Neuronal stem cell (in vitro differentiated cells): Measurements from ENCODE around the gene REST.

Experiments
- DNase-seq: peaks from one replicate; pipeline ENCODE4 v3.0.0-alpha.2; 2013; ENCODE audit warnings: low spot score
- H2AFZ ChIP-seq: one replicate; pipeline ENCODE4 v1.6.1; 2013; ENCODE audit warnings: mild to moderate bottlenecking, low read length, inconsistent platforms
- H2AK5ac ChIP-seq: 2 replicates; pipeline ENCODE4 v1.6.1; 2013; ENCODE audit warnings: low read depth, mild to moderate bottlenecking, inconsistent platforms, low read length, moderate library complexity, mixed read lengths
- H2BK120ac ChIP-seq: 2 replicates; pipeline ENCODE4 v1.6.1; 2013; ENCODE audit warnings: low read depth, mild to moderate bottlenecking, inconsistent platforms, low read length, moderate library complexity, mixed read lengths
- H2BK12ac ChIP-seq: one replicate; pipeline ENCODE4 v1.6.1; 2013; ENCODE audit warnings: low read length, inconsistent platforms
- H2BK15ac ChIP-seq: 2 replicates; pipeline ENCODE4 v1.6.1; 2013; ENCODE audit warnings: mild to moderate bottlenecking, low read length, inconsistent platforms, mixed read lengths
- H2BK5ac ChIP-seq: one replicate; pipeline ENCODE4 v1.6.1; 2013; ENCODE audit warnings: inconsistent platforms, mild to moderate bottlenecking, low read length, moderate library complexity
- H3K14ac ChIP-seq: one replicate; pipeline ENCODE4 v1.6.1; 2013; ENCODE audit warnings: low read length, inconsistent platforms
- H3K18ac ChIP-seq: 2 replicates; pipeline ENCODE4 v1.6.1; 2013; ENCODE audit warnings: low read length, inconsistent platforms
- H3K23ac ChIP-seq: 2 replicates; pipeline ENCODE4 v1.6.1; 2013; ENCODE audit warnings: low read depth, mild to moderate bottlenecking, mixed read lengths, low read length, inconsistent platforms; ENCODE audit not compliant: poor library complexity
- H3K27ac ChIP-seq: replicated peaks from 3 replicates; pipeline ENCODE4 v1.5.1; 2013; ENCODE audit warnings: low read length, inconsistent platforms
- H3K27me3 ChIP-seq, 3 experiments: 2 replicates each; pipeline ENCODE4 v1.6.1; 2013; ENCODE audit warnings: low read length in 3 of 3, mild to moderate bottlenecking in 2 of 3, inconsistent platforms in 1 of 3, low read depth in 1 of 3, mixed read lengths in 1 of 3, moderate library complexity in 1 of 3; ENCODE audit not compliant: control insufficient read depth in 3 of 3, insufficient read depth in 3 of 3
- H3K36me3 ChIP-seq, 2 donors: replicated peaks in 1 of 2; 2 replicates each; pipeline ENCODE4 v1.6.1; 2013; ENCODE audit warnings: low read length in 2 of 2; ENCODE audit not compliant: control insufficient read depth in 2 of 2, insufficient read depth in 2 of 2
- H3K4ac ChIP-seq: 2 replicates; pipeline ENCODE4 v1.6.1; 2013; ENCODE audit warnings: inconsistent platforms, mild to moderate bottlenecking, low read length, moderate library complexity
- H3K4me1 ChIP-seq, 2 donors: 1 replicate in 1 of 2; 2 replicates in 1 of 2; pipeline ENCODE4 v1.6.1; 2013; ENCODE audit warnings: low read length in 2 of 2, low read depth in 1 of 2; ENCODE audit not compliant: control insufficient read depth in 2 of 2, insufficient read depth in 1 of 2
- H3K4me2 ChIP-seq: one replicate; pipeline ENCODE4 v1.6.1; 2013; ENCODE audit warnings: mild to moderate bottlenecking, low read length, inconsistent platforms; ENCODE audit not compliant: insufficient read depth, poor library complexity, severe bottlenecking
- H3K4me3 ChIP-seq, 2 donors: 2 replicates each; pipeline ENCODE4 v1.5.1; 2013; ENCODE audit warnings: low read length in 2 of 2, mild to moderate bottlenecking in 2 of 2, inconsistent platforms in 1 of 2, moderate library complexity in 1 of 2
- H3K79me1 ChIP-seq: one replicate; pipeline ENCODE4 v1.6.1; 2013; ENCODE audit warnings: low read depth, mild to moderate bottlenecking, inconsistent platforms, low read length, moderate library complexity
- H3K9ac ChIP-seq: one replicate; pipeline ENCODE4 v1.6.1; 2013; ENCODE audit warnings: mild to moderate bottlenecking, low read depth, low read length, inconsistent platforms; ENCODE audit not compliant: poor library complexity
- H3K9me3 ChIP-seq, 2 donors: replicated peaks in 1 of 2; 2 replicates each; pipeline versions ENCODE3 to v1.6.1; 2013; ENCODE audit warnings: low read length in 2 of 2, mild to moderate bottlenecking in 2 of 2, inconsistent platforms in 1 of 2, low read depth in 1 of 2, mixed read lengths in 1 of 2, moderate library complexity in 1 of 2; ENCODE audit not compliant: control insufficient read depth in 2 of 2, insufficient read depth in 1 of 2
- H4K8ac ChIP-seq: one replicate; pipeline ENCODE4 v1.6.1; 2013; ENCODE audit warnings: low read depth, mild to moderate bottlenecking, inconsistent platforms, low read length, moderate library complexity
- H4K91ac ChIP-seq: one replicate; pipeline ENCODE4 v1.6.1; 2013; ENCODE audit warnings: low read length, low read depth, mild to moderate bottlenecking, inconsistent platforms; ENCODE audit not compliant: poor library complexity
- WGBS, 2 donors: extraction: QIAGEN DNeasy Blood & Tissue Kit; methylation state at CpG; one replicate each; pipeline ENCODE4 v1.1.7; 2013; ENCODE audit warnings: missing lambda C conversion rate in 2 of 2, mixed read lengths in 1 of 2; ENCODE audit not compliant: insufficient read length in 2 of 2, insufficient replicate concordance in 1 of 2; ENCODE audit errors: extremely low coverage in 2 of 2; 5-methylcytosine and 5-hydroxymethylcytosine counted together

REST gene

GRCh38 chr4:56874166-56874565 lies 33.5 kb upstream of the REST start:
- H3K9ac ChIP-seq: no peak overlapping the region
- DNase-seq: no peak
- H3K4ac ChIP-seq: no peak overlapping the region
- no peak overlapping the region for H2BK5ac ChIP-seq
- H3K4me1 ChIP-seq: peaks cover 0 to 5% of the 10 kb centered on the region in 2 donors
- no peaks in the 10 kb centered on the region for H3K79me1 ChIP-seq
- H3K36me3 ChIP-seq: no peaks in the 10 kb centered on the region
- H3K9me3 ChIP-seq: no peaks in the 10 kb centered on the region
- H4K91ac ChIP-seq: no peak overlapping the region
- no peak overlapping the region for H2AFZ ChIP-seq
- H3K14ac ChIP-seq: no peak overlapping the region
- H4K8ac ChIP-seq: no peak overlapping the region
- no peak overlapping the region for H2BK15ac ChIP-seq
- no peak overlapping the region for H3K4me3 ChIP-seq
- no peak overlapping the region for H2AK5ac ChIP-seq
- H3K27ac ChIP-seq: no peak overlapping the region
- no peak overlapping the region for H3K4me2 ChIP-seq
- no CpG with 5 or more reads among the region's 10 CpGs for WGBS, 2 donors
- no peak overlapping the region for H2BK120ac ChIP-seq
- H3K23ac ChIP-seq: no peak overlapping the region
- H3K18ac ChIP-seq: no peak overlapping the region
- H2BK12ac ChIP-seq: no peak overlapping the region
- no peaks in the 10 kb centered on the region for H3K27me3 ChIP-seq

GRCh38 chr4:56874923-56875322 lies 32.8 kb upstream of the REST start:
- Histone ChIP-seq H2BK12ac (no peak overlapping the region), H2AFZ (no peak overlapping the region), H3K23ac (no peak overlapping the region), H3K14ac (no peak overlapping the region), H3K36me3 (no peaks in the 10 kb centered on the region), H3K4me3 (no peak overlapping the region), H3K9me3 (no peaks in the 10 kb centered on the region), H3K4ac (no peak overlapping the region), H4K91ac (no peak overlapping the region), H3K27ac (no peak overlapping the region), H2BK5ac (no peak overlapping the region), H3K18ac (no peak overlapping the region), H2BK120ac (no peak overlapping the region), H3K4me2 (no peak overlapping the region), H2BK15ac (no peak overlapping the region), H3K79me1 (no peaks in the 10 kb centered on the region), H3K9ac (no peak overlapping the region), H2AK5ac (no peak overlapping the region), H3K4me1 (peaks cover 0 to 5% of the 10 kb centered on the region in 2 donors), H3K27me3 (no peaks in the 10 kb centered on the region), H4K8ac (no peak overlapping the region)
- no CpG with 5 or more reads among the region's 6 CpGs for WGBS, 2 donors
- DNase-seq: no peak

GRCh38 chr4:56876264-56876663 lies 31.4 kb upstream of the REST start:
- Histone ChIP-seq H3K27me3 (no peaks in the 10 kb centered on the region), H3K9ac (no peak overlapping the region), H3K4me1 (peaks cover 0 to 3% of the 10 kb centered on the region in 2 donors), H2BK5ac (no peak overlapping the region), H2BK15ac (no peak overlapping the region), H3K18ac (no peak overlapping the region), H3K14ac (no peak overlapping the region), H3K23ac (no peak overlapping the region), H3K4ac (no peak overlapping the region), H3K79me1 (no peaks in the 10 kb centered on the region), H2AFZ (no peak overlapping the region), H4K91ac (no peak overlapping the region), H2AK5ac (no peak overlapping the region), H3K4me2 (no peak overlapping the region), H4K8ac (no peak overlapping the region), H3K36me3 (no peaks in the 10 kb centered on the region), H2BK120ac (no peak overlapping the region), H3K9me3 (no peaks in the 10 kb centered on the region), H2BK12ac (no peak overlapping the region), H3K27ac (no peak overlapping the region), H3K4me3 (no peak overlapping the region)
- WGBS, 2 donors: no CpG with 5 or more reads among the region's 4 CpGs
- no peak for DNase-seq

DNA sequence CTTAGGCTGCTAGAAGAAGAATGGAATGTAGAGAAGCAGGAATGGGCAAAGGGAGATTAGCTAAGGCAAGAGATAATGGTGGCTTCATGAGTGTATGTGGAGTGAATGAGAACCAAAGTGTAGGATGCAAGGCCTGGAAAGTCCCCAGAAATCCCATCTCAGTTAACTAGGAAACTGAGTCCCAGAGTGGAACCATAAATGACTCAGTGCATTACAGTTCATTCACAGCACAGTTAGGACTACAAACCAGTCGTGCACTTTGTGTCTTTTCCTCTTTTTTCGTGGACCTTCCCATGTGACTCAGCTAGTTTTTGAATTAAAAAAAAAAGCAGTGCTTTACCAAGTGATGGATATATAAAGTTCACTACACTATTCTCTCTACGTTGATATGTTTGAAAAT lies 27.7 kb upstream of the REST start:
- no peaks in the 10 kb centered on the region for H3K79me1 ChIP-seq
- no CpG with 5 or more reads among the region's 3 CpGs for WGBS, 2 donors
- no peak overlapping the region for H3K27ac ChIP-seq
- no peak for DNase-seq
- no peak overlapping the region for H2BK120ac ChIP-seq
- H2AFZ ChIP-seq: no peak overlapping the region
- no peak overlapping the region for H3K4me3 ChIP-seq
- H3K4me2 ChIP-seq: no peak overlapping the region
- no peak overlapping the region for H2BK15ac ChIP-seq
- H3K9me3 ChIP-seq: no peaks in the 10 kb centered on the region
- H2AK5ac ChIP-seq: no peak overlapping the region
- no peaks in the 10 kb centered on the region for H3K36me3 ChIP-seq
- H3K9ac ChIP-seq: no peak overlapping the region
- no peak overlapping the region for H3K23ac ChIP-seq
- peaks cover 0 to 4% of the 10 kb centered on the region in 2 donors for H3K4me1 ChIP-seq
- no peaks in the 10 kb centered on the region for H3K27me3 ChIP-seq
- H2BK5ac ChIP-seq: no peak overlapping the region
- no peak overlapping the region for H4K8ac ChIP-seq
- H4K91ac ChIP-seq: no peak overlapping the region
- no peak overlapping the region for H2BK12ac ChIP-seq
- no peak overlapping the region for H3K4ac ChIP-seq
- no peak overlapping the region for H3K18ac ChIP-seq
- no peak overlapping the region for H3K14ac ChIP-seq
